Colonic mucosa (tissue), 4 donors: Measurements from ENCODE around the gene RHBDL1. TPM values are rescaled to one million over a fixed set of nuclear protein-coding genes. Genes with fewer than 3 reads are reported as not detected.

Source experiments
- DNase-seq: peaks from one replicate; pipeline ENCODE4 v3.0.0-alpha.2; 2020
- H3K27ac ChIP-seq: fragments of 200-600 bp; one replicate; pipeline ENCODE4 v1.8.0; 2021
- H3K27me3 ChIP-seq: fragments of 200-600 bp; one replicate; pipeline ENCODE4 v1.8.0; 2021
- H3K36me3 ChIP-seq: fragments of 200-600 bp; one replicate; pipeline ENCODE4 v1.8.0; 2021
- H3K4me1 ChIP-seq: fragments of 200-600 bp; one replicate; pipeline ENCODE4 v1.8.0; 2021; ENCODE audit warnings: mild to moderate bottlenecking
- H3K4me3 ChIP-seq: fragments of 200-600 bp; one replicate; pipeline ENCODE4 v1.8.0; 2021
- H3K9ac ChIP-seq, 2 donors: one replicate each; pipeline ENCODE4 v1.7.0; 2013; ENCODE audit warnings: control low read depth in 2 of 2, low read depth in 2 of 2, low read length in 2 of 2
- H3K9me3 ChIP-seq: fragments of 200-600 bp; one replicate; pipeline ENCODE4 v1.8.0; 2021
- intact Hi-C: fragments of 100-400 bp; cut with DNase I; formaldehyde crosslinking; loops from one replicate; pipeline ENCODE4 v1.14.1; 2022
- total RNA-seq, 2 donors: library from RNA; stranded (reverse); fragmentation: NEBNext Ultra II Directional in 1 of 2; extraction: Animal tissue kit (Norgen Biotek cat#: 25700) in 1 of 2; gene quantifications; one replicate each; pipeline ENCODE4 v1.2.1, GENCODE V29; 2021
- TF ChIP-seq, protein P1 (sequence below): fragments of 200-600 bp; IDR thresholded peaks from one replicate; pipeline ENCODE4 v1.8.0; 2022; ENCODE audit warnings: antibody characterized with exemption, mild to moderate bottlenecking
- donor health status: healthy.
- donor health status: DM: no; HTN: no; CAD: no.
- donor health status: DM: no; HTN: no; CAD: no.

RHBDL1 gene
- total RNA-seq, 2 donors from 2014 or later, result 4.0 to 5.7 TPM

DNA sequence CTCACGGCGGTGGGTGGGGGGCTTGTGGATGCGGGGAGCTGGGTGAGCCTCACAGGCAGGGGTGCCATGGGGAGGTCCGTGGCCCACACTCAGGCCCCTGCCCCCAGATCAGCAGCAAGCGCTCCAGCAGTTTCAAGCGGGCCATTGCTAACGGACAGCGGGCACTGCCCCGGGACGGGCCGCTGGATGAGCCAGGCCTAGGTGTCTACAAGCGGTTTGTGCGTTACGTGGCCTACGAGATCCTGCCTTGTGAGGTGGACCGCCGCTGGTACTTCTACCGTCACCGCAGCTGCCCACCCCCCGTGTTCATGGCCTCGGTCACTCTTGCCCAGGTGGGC is 1.1 kb downstream of the RHBDL1 start:
- Histone ChIP-seq H3K9ac (peak overlapping the region in 1 of 2 donors; percentile 22), H3K27me3 (no peaks in the 10 kb centered on the region), H3K4me3 (no peak overlapping the region), H3K36me3 (peaks cover 15% of the 10 kb centered on the region), H3K4me1 (peaks cover 24% of the 10 kb centered on the region), H3K9me3 (no peaks in the 10 kb centered on the region), H3K27ac (no peak overlapping the region)
- no peak for DNase-seq
- TF ChIP-seq, protein P1, sequence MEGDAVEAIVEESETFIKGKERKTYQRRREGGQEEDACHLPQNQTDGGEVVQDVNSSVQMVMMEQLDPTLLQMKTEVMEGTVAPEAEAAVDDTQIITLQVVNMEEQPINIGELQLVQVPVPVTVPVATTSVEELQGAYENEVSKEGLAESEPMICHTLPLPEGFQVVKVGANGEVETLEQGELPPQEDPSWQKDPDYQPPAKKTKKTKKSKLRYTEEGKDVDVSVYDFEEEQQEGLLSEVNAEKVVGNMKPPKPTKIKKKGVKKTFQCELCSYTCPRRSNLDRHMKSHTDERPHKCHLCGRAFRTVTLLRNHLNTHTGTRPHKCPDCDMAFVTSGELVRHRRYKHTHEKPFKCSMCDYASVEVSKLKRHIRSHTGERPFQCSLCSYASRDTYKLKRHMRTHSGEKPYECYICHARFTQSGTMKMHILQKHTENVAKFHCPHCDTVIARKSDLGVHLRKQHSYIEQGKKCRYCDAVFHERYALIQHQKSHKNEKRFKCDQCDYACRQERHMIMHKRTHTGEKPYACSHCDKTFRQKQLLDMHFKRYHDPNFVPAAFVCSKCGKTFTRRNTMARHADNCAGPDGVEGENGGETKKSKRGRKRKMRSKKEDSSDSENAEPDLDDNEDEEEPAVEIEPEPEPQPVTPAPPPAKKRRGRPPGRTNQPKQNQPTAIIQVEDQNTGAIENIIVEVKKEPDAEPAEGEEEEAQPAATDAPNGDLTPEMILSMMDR, result no peak
- intact Hi-C loops, result no loop called here

DNA sequence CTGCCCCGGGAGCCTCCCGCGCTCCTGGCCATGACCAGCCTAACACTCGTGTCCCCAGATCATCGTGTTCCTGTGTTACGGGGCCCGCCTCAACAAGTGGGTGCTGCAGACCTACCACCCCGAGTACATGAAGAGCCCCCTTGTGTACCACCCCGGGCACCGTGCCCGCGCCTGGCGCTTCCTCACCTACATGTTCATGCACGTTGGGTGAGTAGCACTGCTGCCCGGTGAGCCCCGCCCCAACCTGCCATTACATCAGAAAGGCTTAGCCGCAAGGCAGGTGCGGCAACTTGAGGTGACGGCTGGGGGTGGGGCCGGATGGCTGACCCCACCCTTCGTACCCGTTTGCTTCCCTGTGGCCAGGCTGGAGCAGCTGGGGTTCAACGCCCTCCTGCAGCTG is 1.4 kb downstream of the RHBDL1 start:
- no peaks in the 10 kb centered on the region for H3K27me3 ChIP-seq
- H3K36me3 ChIP-seq, result peaks cover 13% of the 10 kb centered on the region
- H3K4me3 ChIP-seq, result no peak overlapping the region
- intact Hi-C loops, result no loop called here
- TF ChIP-seq, protein P1, result no peak
- H3K4me1 ChIP-seq, result peaks cover 28% of the 10 kb centered on the region
- H3K27ac ChIP-seq, result no peak overlapping the region
- H3K9ac ChIP-seq, result peak overlapping the region in 1 of 2 donors; percentile 22
- DNase-seq, result peak; percentile 94
- H3K9me3 ChIP-seq, result no peaks in the 10 kb centered on the region

DNA sequence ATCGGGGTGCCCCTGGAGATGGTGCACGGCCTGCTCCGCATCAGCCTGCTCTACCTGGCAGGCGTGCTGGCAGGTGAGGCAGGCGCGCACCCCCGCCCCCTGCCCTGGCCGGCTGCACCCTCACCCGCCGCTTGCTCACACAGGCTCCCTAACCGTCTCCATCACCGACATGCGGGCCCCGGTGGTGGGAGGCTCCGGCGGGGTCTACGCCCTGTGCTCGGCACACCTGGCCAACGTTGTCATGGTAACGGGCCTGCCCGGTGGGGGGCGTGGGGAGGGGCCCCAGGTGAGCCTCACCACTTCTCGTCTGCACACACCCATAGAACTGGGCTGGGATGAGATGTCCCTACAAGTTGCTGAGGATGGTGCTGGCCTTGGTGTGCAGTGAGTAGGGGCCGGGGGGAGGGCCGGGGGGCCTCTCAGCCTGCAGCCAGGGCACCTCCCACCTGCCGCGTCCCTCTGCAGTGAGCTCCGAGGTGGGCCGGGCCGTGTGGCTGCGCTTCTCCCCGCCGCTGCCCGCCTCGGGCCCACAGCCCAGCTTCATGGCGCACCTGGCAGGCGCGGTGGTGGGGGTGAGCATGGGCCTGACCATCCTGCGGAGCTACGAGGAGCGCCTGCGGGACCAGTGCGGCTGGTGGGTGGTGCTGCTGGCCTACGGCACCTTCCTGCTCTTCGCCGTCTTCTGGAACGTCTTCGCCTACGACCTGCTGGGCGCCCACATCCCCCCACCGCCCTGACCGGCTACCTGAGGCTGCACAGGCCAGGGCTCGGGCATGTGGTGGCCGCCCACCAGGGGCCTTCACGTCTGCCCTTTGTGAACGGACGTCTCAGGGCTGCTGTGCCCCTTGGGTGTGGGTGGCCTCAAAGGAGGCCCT is 2.1 kb downstream of the RHBDL1 start:
- TF ChIP-seq, protein P1, result no peak
- H3K36me3 ChIP-seq, result peaks cover 9% of the 10 kb centered on the region
- H3K4me1 ChIP-seq, result peaks cover 34% of the 10 kb centered on the region
- no peak overlapping the region for H3K4me3 ChIP-seq
- no peaks in the 10 kb centered on the region for H3K27me3 ChIP-seq
- no peak for DNase-seq
- peak overlapping the region in 1 of 2 donors; percentile 19 for H3K9ac ChIP-seq
- no peaks in the 10 kb centered on the region for H3K9me3 ChIP-seq
- intact Hi-C loops, result no loop called here
- no peak overlapping the region for H3K27ac ChIP-seq

DNA sequence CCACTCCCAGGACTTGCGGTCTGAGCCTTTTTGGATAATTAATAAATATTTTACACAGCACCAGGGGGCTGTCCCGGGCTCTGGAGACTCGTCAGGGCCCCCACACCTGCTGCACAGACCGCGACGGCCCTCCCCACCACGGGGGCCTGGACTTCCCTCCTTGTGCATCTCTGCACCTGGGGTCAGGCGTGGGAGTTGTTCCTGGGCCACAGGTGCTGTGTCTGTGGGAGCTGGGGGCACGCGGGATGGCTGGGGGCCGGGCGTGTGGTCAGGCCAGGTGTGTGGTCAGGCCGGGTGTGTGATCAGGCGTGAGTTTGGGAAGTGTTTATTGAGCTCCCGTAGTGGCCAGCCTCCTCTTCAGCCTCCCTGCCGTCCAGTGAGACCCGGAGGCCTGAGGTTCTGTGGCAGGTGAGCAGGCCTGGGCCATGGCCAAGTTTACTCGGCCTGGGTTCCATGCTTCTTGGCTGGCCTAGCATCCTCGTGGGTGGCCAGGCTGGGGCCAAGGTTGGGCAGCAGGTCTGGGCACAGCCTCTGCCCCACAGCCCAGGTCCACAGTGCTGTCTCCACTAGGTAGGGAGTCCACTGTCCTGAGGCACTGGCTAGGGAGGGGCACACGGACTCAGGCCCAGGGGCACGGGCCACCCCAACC is 2.9 kb downstream of the RHBDL1 start:
- H3K4me3 ChIP-seq, result no peak overlapping the region
- no peaks in the 10 kb centered on the region for H3K27me3 ChIP-seq
- no peak overlapping the region for H3K27ac ChIP-seq
- no peak overlapping the region for H3K9ac ChIP-seq
- intact Hi-C loops, result no loop called here
- no peaks in the 10 kb centered on the region for H3K9me3 ChIP-seq
- H3K4me1 ChIP-seq, result peaks cover 37% of the 10 kb centered on the region
- TF ChIP-seq, protein P1, result no peak
- H3K36me3 ChIP-seq, result peaks cover 6% of the 10 kb centered on the region
- DNase-seq, result no peak

DNA sequence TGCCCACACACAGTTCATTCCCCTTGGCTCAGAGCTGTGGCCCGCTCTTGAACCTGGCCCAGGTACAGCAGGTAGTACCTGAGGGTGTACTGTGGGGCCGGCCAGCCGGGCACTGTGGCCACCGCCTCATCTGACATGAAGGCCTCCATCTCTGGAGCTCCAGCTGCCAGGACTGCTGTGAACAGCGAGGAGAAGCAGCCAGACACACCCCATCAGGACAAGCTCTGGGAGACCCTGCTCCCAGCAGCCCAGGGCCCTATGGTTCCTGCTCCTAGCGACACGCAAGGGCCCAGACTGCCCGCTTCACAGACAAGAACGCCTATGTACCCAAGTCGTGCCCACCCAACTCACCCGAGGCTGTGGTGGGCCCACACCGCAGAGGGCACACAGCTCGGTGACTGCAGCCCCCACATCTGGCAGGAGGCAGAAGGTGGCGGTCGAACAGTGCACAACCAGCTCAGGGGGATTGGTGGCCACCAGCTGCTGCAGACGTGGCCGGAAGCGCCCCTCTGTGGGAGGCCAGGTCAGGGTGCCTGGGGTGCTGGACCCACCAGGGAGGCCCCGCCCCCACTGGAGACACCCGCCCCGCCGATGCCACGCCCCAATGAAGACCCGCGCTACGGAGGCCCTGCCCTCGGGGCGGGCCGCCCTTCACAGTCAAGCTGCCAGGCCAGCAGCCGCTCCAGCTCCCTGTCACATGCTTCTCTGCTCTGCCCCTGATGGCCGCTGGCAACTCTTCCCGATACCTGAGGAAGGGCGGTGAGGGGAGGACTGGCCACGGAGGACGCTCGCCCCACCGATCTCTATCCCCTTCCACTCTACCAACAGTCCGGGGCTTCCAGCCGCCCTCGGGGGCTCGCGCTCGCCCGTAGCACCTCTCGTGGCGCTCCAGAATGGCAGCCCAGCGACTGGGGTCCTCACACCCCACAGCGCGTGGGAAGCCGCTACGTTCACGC is 3.7 kb downstream of the RHBDL1 start:
- H3K4me3 ChIP-seq, result peak overlapping the region; percentile 35
- TF ChIP-seq, protein P1, result no peak
- intact Hi-C loops, result no loop called here
- H3K9ac ChIP-seq, result peak overlapping the region; percentile 58 to 62
- H3K9me3 ChIP-seq, result no peaks in the 10 kb centered on the region
- peak; percentile 80 for DNase-seq
- H3K27me3 ChIP-seq, result no peaks in the 10 kb centered on the region
- peak overlapping the region; percentile 57 for H3K27ac ChIP-seq
- H3K4me1 ChIP-seq, result peaks cover 40% of the 10 kb centered on the region
- H3K36me3 ChIP-seq, result peaks cover 6% of the 10 kb centered on the region
